ENCODE measurements around the gene WBP1.
A peak's percentile ranks its signal among the peaks of the same experiment; 100 is the strongest.
"Not testable (repeated sequence)": the region's sequence is repeated elsewhere in the genome, so short reads cannot be mapped to it uniquely, and the experiment has no call there.

The WBP1 gene

DNA sequence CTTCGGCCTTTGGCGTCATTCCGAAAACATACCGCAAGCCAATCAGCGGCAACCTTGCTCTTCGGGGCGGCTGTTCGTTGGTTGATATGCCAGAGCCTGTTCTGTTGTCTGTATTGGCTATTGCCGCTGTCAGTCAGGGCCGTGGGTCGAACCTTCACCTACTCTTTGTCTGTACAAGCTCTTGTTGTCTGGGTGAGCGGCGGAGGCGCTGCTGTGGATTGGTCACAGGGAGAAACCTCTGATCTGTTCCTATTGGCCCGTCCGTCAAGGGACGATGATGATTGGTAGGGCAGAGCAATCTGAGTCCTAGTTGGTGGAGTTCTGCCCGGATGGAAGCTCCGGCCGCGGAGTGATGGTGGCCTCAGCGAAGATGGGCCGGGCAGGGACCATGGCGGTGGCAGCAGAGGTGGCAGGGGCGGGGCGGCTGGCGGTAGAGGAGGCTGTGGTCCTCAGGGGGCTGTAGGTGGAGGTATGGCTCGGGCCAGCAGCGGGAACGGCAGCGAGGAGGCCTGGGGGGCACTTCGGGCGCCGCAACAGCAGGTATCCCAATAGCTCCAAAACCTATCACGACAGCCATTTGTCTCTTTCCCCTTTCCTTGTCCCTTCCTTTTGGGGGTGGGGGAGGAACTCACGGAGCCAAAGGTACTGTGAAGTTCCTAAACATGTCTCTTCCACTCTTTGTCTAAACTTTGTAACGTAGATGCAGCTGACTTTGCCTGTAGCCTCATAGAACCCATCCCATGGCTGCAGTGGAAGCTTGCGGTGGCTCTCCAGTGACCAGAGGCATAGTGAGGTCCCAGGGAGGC, at the start of gene WBP1:
TSS of gene WBP1 (plus strand) at position 307 of the 806 bp plus-strand sequence. CDS start at position 472, 165 bp downstream.
- DNase-seq = peak; percentile 99

DNA sequence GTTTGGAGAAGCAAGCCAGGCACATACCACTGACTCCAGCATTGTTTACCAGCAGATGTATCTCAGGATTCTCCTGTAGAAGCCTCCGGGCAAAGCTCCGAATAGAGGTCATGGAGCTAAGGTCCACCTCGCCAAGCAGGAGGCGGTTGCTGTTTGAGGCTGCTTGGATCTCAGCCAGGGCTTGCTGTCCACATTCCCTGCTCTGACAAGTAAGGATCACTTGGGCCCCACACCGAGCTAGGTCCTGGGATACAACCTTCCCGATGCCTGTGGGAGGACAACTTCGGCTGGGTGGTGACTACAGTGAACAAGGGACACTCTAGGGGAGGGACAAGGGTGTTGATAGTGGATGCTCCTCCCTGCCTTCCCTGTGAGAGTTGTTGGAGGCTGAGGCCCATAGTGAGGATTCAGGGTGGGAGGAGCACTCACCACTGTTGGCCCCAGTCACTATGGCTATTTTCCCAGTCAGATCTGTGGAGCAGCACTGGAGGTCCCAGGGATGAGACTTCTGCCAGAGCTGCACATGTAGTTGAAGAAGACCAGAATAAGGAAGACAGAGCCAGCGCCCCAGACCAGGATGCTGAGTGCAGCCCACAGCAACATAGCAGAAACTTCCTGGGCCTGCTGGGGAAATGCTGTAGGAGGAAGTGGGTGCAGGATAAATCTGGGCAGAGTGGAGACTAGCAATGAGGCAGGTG, 45.1 kb upstream of the WBP1 start:
- DNase-seq = no peak

DNA sequence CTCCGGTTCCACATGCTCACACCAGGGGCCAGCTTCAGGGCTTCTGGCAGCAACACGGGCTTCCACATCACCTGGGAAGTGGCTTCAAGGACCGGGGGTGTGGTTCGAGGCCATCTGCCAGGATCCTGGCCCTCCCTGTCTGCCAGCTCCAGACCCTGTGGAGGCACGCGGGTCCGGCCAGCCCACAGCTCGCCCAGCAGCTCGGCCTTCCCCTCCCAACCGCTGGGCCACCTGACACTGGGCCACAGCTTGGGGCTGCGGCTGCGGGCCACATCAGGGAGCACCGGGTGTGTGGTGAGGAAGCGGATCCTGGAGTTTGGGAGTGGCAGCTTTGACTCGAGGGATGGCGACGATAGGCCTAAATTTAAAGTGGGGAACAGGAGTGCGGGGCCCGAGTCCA, 43.8 kb upstream of the WBP1 start:
- no peak for DNase-seq

DNA sequence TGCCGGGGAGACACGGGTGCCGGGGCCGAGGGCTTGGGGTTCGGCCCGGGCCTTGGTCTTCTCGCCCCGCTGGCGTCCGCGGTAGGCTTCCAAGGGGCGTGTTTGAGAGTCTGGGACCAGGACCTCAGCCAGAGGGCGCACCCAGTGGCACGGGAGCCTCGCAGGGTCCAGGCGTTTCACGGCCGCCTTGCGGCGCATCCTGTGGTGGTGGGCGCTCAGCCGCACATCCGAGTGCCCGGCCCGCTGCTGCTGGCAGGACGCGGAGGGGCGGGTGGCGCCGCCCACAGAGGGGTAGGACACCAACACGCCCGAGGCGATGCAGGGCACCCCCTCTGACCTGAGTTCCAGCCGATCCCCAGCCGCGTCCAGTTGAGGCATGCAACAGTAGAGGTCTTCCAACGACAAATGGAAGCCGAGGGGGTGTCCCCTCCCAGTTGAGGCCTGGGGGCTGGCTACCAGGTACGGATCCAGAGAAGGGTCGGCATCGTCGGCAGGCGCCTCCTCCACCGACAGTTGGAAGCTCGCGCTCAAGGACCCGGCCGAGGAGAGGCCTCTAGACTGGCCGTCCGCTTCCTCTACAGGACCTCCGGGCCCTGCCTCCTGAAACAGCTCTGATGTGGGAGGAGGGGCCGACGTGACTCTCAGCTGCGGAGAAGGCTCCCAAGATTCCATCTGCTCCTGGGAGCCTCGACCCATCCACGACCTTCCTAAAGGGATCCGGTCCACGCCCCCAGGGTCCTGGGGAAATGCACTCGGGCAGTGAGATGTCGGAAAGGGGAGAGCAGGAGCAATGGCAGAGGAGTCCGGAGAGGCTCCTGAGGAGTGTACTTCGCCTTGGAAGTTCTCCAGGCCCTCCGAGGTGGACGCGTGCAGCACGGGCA, 43.1 kb upstream of the WBP1 start:
- peak; percentile 31 for DNase-seq

DNA sequence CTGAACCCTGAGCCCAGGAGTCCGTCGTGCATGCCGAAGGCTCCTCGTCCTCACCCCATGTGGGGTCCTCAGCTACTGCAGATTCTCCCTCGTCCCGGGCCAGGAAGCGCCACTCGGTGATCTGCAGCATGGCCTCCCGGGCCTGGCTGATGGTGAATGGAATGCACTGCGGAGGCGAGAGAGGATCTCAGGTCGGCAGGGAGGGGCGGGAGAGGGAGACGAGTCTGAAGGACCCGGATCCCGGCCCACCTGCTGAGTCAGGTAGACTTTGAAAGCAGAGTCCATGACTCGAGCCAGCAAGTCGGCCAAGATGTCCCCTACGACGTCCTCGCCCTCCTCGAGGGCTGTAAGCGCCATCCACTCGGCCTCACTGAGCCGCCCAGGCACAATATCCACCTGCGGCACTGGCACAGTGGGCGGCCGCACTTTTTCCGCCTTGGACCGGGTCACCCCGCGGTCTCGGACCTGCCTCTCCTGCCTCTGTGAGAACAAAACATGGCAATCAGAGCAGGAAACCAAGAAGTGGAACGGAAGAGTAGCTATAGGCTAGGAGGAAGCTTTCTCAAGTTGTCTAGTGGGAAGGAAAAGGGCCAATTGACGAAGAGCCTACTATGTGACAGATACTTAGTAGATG, 42.4 kb upstream of the WBP1 start:
- DNase-seq = no peak

DNA sequence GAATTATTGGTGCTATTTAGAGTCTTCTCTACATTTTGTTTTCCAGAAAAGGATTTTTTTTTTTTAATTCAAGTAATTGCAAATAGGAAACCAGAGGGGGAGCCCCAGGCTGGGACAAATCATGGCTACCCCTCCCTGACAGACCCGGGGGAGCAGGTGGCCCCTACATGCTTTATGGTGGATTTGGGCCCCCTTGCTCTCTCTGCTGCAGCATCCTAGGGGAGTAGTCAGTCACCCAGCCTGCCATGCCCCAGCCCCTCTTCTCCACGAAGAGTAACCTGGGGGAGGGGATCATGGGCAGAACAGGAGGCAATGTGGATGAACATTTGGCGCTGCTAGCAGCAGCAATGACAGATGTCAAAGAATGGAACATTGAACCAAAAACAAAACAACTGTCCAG, 41.5 kb upstream of the WBP1 start:
- no peak for DNase-seq

DNA sequence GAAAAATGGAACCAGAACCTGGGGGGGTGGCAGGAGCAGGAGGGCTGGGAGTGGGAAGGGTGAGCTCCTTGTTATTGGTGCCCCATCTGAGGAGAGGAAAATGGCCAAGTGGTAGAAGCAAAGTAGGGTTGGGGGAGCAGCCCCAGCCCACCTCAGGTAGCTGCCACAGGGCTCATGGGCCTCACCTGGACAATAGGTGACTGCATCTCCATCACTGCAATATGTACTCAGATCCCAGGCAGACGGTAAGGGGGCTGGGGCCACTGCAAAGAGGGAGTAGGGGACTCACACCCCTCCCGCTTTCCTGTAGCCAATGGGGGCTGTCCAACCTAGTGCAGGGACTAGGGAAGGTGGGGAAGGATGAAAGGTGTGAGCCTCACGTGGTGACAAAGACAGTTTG, 41.0 kb upstream of the WBP1 start:
- no peak for DNase-seq

DNA sequence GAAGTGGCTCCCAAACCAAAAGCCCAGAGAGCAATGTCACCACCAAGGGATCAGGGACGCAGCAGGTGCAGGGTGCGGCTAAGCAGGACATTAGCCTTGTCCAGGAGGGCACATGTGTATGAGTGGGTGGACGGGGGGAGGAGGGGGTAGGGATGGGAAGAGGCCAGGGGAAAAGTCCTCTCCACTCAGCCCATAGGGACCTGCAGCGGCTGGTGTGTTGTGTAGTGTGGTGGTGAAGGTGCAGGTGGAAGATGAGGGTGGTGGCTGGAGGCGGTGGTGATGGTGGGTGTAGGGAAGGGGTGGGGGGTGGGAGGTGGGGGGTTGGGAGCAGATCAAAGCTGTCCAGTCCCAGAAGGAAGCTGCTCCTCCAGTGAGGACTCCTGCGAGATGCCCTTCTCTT, 40.5 kb upstream of the WBP1 start:
- no peak for DNase-seq

DNA sequence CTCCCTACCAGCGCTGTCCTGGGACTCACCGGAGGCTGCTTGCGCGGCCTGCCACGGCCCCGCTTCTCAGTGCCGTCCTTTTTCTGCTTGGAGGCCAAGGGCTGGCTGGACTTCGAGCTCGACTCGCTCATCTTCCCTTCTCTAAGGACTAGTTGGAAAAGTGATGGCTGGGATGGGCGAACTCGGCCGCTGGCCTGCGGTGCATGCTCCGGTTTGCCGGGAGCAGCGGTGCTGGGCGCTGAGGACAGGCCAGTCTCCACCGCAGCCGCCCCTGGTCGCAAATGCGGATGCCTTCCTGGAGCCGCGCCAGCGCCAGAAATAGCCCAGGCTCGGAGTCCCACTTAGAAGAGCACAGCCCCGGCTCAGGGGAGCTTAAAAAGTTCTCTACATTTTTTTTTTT, 39.9 kb upstream of the WBP1 start:
- no peak for DNase-seq

DNA sequence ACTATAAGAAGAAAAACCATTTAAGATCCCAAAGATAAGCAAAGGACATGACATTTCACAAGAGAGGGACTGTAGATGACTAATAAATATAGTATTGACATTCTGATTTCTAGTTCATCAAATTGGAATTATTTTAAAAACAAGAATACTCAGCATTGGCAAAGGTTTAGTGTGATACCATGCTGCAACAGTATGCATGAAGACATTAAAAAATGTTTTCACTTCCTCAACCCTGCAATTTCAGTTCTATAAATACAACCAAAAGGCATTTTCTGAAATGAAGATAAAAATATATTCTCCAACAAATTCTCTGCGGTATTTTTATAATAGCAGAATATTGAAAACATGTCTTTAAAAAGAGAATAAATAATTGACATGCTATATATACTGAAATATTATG, 38.9 kb upstream of the WBP1 start:
- no peak for DNase-seq

DNA sequence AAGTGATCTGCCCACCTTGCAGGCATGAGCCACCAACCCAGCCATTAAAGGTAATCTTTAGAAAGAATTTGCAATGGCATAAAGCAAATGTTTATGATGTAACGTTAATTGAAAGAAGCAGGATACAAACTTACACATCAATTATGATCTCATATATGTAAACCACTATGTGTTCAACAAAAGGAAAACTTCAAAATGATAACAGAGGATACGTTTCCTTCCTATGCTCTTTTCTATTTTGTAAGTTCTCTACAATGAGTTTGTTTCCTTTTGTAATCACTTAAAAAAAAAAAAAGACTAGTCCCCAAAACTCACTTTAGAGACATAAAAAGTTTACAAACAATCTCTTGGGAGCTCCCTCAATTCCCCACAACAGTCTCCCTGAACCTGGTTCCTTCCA, 38.2 kb upstream of the WBP1 start:
- DNase-seq = no peak

DNA sequence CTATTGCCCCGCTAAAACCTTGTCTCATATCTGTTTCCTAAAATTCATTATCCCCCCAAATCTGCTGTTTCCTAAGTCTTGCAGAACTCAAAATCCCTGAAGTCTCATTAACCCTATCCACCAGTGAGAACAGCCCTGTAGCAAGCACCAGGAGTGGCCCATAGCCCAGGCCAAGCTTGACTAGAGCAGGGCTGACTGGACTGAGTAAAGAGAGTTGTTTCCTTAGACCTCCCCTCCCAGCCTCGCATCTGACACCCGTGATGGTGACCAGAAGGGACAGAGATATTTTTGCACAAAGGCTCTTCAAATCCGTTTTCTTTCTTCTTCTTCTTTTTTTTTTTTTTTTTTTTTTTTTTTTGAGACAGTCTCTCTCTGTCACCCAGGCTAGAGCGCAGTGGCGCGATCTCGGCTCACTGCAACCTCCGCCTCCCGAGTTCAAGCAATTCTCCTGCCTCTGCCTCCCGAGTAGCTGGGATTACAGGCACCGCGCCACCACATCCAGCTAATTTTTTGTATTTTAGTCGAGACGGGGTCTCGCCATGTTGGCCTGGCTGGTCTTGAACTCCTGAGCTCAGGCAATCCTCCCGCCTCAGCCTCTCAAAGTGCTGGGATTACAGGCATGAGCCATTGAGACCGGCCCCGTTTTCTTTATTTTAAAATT, 37.7 kb upstream of the WBP1 start:
- DNase-seq = not testable (repeated sequence)

DNA sequence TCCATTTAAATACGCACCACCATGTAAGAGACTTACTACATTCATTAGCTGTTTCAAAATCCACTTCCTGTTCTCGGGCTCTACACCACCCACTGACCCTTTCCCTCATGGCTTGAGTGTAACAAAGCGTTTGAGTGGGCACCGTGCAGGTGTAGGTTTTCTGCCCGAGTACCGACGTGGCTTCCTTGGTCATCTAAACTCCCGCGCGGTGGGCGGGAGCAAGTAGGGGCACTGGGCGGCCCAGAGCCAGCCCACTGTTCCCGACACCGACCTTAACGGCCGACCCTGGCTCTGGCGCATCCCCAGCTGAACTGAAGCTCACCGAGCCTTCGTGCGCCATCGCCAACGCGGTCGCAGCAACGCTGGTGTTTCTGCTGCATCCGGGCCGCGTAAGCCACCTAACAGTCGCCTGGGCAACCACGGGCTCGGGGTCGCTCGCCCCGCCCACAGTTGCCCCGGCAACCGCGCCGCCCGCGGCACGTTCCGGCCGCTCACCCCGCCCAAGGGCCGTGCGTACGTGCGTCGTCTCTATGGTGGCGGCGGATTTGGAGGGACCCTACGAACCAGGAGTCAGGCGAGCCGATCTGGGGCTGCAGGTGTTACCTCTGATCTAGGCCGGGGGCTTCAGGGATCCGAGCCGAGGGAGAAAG, 36.9 kb upstream of the WBP1 start, which contains the start of the genes C2orf81 and WDR54:
TSS of gene C2orf81 (minus strand) at position 399 of the 650 bp plus-strand sequence. CDS start at position 340, 59 bp downstream.
TSS of gene WDR54 (plus strand) at position 510 of the 650 bp plus-strand sequence. CDS start 424 bp downstream, outside the sequence.
- DNase-seq = peak; percentile 94

DNA sequence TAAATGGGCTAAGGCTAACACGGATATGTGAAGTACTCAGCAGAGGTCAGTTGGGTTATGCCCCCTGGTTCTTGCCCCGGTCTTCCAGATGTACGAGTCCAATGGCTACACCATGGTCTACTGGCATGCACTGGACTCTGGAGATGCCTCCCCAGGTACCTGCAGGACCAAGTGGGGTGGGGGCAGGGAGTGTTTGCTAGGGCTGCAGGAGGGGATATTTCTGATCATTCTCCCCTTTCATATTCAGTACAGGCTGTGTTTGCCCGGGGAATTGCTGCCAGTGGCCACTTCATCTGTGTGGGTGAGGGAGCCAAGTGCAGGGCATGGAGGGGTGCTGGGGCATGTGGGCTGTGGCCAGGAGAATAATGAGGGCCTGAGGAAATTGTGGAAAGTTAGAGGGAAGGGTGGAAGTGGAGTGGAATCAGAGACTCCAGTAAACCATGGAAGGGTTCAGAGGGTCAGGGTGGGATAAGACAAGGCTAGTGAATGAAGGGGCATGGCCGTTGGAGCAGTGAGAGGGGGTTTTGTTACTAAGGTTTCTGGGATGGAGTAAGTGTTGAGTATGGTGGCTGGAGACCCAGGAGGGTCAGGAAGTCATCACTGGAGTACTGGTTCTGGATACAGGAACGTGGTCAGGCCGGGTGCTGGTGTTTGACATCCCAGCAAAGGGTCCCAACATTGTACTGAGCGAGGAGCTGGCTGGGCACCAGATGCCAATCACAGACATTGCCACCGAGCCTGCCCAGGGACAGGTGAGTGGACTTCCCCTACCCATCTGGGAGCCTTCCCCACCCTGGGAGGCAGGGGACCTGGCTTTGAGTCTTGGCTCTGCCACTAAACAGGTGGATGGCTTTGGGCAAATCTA, 34.8 kb upstream of the WBP1 start:
- DNase-seq = no peak

DNA sequence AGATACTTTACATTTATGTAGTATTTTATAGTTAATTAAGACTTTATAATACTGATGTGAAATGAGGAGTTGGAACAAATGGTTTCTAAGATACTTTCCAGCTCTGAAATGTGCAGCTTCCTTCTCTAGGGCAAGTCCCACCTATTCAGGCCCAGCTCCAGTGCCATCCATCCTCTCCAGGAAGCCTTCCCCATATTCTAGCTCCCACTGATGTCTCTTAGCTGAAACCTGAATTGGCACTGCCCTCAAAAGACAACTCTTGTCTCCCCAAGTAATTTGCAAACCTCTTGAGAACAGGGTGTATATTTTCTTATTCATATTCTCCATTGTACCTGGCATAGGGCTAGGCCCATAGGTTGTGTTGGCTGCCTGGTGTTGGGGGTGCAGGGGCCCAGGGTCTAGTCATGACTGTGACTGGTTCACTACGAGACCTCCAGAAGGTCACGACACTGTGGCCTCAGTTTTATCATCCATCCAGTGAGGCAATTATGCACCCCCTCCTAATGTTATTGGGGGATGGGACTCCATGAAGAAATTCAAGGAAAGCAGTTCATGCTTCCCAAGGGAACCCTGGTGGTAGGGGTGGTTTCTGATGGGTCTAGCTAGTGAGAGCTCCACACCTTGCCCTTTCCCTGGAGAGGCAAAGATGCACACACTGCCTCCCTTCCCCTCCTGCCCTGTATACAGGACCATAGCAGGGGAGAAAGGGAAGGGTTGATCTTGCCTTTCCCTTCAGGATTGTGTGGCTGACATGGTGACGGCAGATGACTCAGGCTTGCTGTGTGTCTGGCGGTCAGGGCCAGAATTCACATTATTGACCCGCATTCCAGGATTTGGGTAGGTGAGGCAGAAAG, 33.9 kb upstream of the WBP1 start:
- no peak for DNase-seq

DNA sequence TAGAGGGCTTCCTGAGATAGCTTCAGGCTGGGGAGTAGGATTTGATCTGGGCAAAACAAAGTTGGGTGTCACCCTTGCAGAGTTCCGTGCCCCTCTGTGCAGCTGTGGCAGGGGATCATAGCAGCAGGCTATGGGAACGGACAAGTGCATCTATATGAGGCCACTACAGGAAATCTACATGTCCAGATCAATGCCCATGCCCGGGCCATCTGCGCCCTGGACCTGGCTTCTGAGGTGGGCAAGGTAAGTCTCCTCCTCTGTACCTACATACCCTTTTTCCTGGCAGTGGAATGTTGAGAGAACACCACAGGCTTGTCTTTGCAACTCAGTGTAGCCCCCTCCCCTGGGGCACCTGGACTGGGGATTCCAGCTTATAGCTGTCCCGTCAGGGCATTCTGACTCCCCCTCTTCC, 33.2 kb upstream of the WBP1 start:
- no peak for DNase-seq

DNA sequence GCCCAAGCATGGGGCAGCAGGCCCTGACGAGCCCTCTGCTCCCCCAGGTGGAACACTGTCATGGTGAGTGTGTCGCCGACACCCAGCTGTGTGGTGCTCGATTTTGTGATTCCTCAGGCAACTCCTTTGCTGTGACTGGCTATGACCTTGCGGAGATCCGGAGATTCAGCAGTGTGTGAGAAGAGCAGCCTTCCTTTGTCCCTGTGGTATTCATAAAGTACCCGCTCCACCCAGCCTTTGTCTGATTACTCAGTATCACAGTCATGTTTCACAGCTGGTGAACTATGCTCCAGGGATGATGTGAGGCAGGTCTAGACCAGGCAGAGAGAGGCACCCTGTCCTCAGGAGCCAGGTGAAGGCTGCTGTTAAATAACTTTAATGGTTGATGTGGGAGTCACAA, 32.7 kb upstream of the WBP1 start:
- DNase-seq = no peak

DNA sequence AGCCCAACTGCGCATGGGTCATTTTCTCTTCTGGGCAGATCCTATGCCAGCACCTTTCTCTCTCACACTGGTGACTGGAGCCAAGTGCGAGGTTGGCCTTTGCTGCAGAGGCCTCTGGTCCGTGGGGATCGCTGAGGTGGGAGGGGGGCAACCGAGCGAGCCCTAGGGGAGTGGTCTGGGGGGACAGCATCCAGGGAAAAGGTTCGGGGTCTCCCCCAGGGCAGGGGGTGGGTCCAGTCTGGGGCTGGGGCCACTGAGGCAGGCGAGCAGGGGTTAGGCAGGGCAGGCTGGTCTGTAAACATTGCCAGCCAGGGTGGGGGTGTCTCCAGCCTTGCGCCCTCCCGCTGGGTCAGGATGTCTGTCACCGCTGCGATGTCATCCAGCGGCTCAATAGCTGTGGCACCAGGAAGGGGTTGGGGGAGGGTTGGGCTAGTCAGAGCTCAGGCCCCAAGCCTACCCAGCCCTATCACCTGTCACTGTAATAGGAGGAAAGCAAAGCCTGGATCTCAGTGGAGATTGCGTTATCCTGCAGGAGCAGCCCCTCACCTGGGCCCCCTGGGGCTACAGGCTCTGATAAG, 32.0 kb upstream of the WBP1 start:
- DNase-seq = no peak

DNA sequence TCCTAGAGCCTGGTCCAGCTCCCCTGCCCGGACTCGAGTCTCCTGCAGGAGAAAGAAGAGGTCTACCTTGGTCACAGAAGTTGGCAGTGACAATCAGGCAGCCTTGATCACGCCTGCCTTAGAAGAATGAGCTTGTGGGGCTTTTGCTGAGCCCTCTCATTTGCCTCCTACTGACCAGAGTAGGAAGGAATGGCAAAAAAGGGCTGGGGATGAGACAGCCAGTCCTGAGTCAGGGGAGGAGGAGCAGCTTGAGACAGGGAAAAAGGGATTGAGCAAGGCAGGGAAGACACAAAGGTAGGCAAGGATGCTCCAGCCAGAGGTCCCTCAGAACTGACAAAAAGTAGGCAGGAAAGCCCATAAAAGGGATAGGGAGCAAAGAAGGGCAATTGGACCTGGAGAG, 30.7 kb upstream of the WBP1 start:
- no peak for DNase-seq

All from activated gamma-delta T cell treated with Interleukin-2 at 50 U/mL for 16 hours (primary cell).